GM12891 (cell line): ENCODE measurements around the gene CPAMD8.

Experiments
- PAX5 ChIP-seq: IDR thresholded peaks from 2 replicates; pipeline ENCODE4 v1.6.1; 2011; ENCODE audit warnings: low read length, moderate library complexity, mild to moderate bottlenecking; ENCODE audit not compliant: insufficient read depth, severe bottlenecking
- POLR2A ChIP-seq: IDR thresholded peaks from 2 replicates; pipeline ENCODE4 v1.6.1; 2011; ENCODE audit warnings: low read depth, low read length, control low read depth
- POU2F2 ChIP-seq: IDR thresholded peaks from 2 replicates; pipeline ENCODE4 v1.6.1; 2011; ENCODE audit warnings: low read depth, mild to moderate bottlenecking, control low read depth, low read length, moderate library complexity

DNA sequence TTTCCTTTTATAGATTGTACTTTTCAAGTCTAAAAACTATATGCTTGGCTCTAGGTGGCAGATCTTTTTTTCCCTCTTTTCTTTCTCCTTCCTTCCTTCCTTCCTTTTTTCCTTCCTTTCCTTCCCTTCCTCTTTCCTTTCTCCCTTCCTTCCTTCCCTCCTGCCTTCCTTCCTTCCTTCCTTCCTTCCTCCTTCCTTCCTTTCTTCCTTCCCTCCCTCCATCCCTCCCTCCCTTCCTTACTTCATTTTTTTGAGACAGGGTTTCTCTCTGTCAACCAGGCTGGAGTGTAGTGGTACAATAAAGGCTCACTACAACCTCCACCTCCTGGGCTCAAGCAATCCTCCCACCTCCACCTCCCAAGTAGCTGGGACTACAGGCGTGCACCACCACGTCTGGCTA lies 89.7 kb downstream of the CPAMD8 start:
- TF ChIP-seq POLR2A, result no peak
- no peak for TF ChIP-seq POU2F2
- no peak for TF ChIP-seq PAX5
